ENCODE results near the gene WTAP.
"Not testable (repeated sequence)": the region's sequence is repeated elsewhere in the genome, so short reads cannot be mapped to it uniquely, and the experiment has no call there.

WTAP gene

DNA sequence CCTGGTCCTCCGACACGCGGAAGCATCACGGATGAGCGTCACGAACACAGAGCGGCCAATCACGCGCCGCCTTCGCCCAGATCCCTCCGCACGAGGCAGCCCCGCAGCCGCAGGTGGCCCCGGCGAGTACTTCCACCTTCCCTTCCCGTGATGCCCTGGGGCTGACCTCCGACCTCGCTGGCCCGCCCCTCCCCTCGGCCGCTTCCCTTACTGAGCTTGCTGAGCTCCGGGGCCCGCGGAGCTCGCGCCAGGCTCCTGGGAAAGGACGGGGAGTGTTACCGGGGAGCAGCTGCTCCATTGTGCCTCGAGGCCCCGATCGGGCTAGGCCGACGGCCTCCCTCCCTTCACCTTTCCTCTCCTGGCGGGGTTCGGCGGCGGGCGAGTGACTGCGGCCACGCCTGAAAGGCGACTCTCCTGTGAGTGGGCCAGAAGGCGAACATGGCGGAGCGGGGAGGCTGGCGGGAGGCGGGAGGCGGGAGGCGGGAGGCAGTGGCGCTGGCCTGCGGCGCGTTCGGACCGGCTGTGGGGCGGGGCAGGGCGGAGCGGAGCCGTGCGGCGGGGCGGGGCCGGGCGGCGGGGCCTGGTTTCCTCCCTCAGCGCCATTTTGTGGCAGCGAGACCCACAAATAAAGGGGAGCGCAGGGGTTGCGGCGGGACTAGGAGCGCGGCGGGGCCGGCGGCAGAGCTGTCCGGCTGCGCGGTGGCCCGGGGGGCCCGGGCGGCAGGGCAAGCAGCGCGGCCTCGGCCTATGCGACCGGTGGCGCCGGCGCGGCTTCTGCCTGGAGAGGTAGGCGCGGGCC, at the start of gene WTAP:
Gene WTAP (plus strand): TSS at position 589 of the 799 bp plus-strand sequence. CDS start 8,760 bp downstream, outside the sequence.
- FAIRE-seq, result peak; percentile 89

- no peak for FAIRE-seq
Observed at GRCh38 chr6:159677506-159678165, 49.7 kb upstream of the WTAP start.

DNA sequence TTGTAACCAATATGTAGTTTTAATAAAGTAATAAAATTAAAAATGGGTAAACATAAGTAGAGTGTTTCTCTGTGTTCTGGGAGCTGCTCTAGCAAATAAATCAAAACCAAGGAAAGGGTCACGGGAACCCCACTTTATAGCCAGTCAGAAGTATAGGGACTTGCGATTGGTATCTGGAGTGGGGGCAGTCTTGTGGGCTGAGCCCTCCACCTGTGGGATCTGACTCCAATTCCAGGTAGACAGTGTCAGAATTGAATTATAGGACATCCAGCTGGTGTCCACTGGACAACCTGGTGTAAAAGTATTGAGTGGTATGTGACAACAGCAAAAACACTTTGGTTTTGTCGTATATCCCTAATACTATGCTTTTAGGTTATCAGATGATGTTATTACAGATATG, 48.7 kb upstream of the WTAP start:
- FAIRE-seq, result no peak

GRCh38 chr6:159679091-159680077, 47.9 kb upstream of the WTAP start:
- FAIRE-seq, result peak; percentile 39

- no peak for FAIRE-seq
Observed at GRCh38 chr6:159680104-159680503, 47.2 kb upstream of the WTAP start.

GRCh38 chr6:159681191-159681880, 46.0 kb upstream of the WTAP start:
- FAIRE-seq, result no peak

GRCh38 chr6:159682295-159682694, 45.0 kb upstream of the WTAP start:
- no peak for FAIRE-seq

DNA sequence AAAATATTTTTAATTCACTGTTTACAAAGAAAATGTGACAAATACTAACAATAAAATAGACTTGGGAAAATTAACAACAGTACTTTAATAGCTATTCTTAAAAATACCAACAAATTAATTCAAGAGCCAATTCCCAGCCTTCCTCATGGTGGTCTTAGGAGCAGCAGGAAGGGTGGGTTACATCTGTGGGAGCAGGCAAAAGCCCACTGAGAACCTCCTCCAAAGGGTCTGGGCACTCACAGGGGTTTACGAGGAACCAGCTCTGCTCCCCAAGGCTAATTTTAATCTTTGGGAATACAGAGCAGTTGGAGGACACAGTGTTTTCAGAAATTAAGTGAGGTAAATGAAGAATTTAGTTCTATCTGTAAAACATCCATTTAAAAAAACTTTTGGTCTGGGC, 44.5 kb upstream of the WTAP start:
- no peak for FAIRE-seq

GRCh38 chr6:159684013-159684304, 43.3 kb upstream of the WTAP start:
- FAIRE-seq, result no peak

- FAIRE-seq, result no peak
Observed at GRCh38 chr6:159686040-159686439, 41.3 kb upstream of the WTAP start.

DNA sequence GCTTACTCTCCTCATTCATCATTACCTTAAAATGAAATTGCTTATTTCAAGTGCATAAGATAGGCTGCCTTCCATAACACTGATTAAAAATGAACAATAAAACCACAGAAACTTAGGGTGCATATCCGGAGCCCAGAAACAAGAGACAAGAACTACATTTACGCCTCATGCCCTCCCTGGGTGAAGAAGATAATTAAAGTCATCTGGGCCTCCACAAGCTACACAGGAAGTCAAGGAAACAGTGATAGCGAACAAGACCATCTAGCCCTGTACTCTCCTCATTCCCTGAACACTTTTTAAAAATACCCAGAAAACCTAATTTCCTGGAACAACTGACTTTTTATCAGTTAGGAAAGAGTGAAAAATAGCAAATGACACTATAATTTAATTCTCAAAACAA, 40.6 kb upstream of the WTAP start:
- no peak for FAIRE-seq

DNA sequence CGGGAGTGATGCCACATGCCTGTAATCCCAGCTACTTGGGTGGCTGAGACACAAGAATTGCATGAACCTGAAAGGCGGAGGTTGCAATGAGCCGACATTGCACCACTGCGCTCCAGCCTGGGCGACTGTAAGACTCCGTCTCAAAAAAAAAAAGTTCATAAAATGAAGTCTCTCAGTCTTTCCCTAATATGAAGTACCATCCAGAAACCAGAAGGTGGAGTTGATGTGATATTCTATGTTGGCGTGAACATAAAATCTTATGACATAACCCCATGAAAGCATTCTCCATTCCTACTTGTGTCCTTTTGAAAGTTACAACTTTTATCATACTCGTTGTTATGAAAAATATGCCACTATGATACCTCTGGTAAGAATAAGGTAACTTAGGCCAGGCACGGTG, 40.0 kb upstream of the WTAP start:
- FAIRE-seq, result no peak

DNA sequence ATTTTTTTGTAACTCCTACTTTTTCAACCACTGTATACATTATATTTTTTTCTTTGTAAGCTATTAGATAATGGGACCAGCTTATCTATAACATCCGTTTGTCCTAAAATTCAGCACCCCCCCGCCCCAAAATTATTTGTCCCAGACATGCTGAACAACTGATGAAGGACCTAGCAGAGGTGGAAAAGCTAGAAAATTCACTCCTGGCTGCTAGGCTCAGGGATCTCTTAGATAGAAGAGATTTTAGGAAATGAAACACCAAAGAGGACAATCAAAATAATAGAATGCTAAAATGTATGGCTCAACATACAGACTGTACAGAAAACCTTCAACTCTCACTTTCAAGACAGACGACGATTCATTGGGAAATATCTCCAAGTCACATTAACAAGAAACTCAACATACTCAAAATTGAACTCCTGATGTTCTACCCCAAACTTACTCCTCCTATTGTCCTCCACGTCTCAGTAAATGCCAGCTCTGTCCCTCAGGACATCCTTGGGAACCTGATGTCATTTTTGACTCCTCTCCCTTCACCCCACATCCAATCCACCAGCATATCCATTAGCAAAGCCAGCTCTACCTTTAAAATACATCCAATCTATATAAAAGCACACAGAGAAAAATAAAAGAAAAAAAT, 38.9 kb upstream of the WTAP start:
- FAIRE-seq, result no peak

DNA sequence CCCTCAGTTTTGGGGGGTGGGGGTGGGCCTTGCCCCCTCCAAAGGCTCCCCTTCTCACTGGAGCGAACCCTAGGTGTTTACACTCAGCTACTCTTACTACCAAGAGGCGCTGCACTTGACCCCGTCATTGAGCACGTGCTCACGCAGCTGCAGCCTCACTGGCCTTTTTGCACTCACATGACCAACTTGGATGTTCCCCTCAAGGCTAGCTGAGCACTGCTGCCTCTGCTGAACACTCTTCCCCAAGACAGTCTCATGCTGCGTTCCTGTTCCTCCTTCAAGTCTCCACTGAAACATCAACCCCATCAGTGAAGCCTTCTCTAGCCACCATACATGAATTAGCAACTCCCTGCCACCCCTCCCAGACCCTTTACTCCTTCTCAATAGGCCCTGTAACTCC, 38.3 kb upstream of the WTAP start:
- no peak for FAIRE-seq

GRCh38 chr6:159690135-159690534, 37.2 kb upstream of the WTAP start:
- FAIRE-seq, result not testable (repeated sequence)

DNA sequence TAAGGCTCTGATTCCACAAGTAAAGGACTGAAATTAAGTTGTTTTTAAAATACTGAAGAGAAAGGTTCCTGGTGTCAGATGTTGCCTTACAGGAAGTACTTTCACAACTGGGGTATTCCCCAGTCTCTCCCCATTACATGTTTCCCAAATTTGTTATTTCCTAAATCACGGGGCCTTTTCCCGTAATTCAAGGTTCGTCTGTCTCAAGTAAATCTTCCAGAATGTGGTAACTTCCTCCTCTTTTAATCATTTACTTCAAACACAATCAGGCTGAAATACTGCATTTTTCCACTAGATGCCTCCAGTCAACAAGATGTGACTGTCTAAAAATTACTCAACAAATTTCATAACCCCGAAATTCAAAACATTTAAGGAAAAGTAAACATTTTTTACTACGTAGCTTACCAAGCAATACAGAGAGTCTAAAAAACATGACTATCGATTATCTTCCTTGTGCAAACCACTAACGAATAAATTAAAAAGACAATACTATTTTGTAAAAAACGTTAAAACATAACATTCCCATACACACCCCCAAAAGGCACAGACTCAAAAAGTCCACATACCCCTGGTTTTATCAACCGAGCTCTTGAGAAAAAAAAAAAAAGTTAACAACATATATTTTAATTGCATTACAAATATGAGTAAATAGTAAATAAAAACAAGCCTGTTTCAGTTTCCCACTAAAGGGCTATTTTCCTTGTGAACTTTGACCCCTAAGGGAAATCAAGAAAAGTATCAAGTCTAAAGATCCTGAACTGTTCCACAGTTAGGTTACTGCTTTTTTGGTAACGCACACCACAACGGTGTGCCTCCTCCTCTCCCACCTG, 36.0 kb upstream of the WTAP start:
- peak; percentile 96 for FAIRE-seq

GRCh38 chr6:159691963-159692287, 35.4 kb upstream of the WTAP start:
- no peak for FAIRE-seq

DNA sequence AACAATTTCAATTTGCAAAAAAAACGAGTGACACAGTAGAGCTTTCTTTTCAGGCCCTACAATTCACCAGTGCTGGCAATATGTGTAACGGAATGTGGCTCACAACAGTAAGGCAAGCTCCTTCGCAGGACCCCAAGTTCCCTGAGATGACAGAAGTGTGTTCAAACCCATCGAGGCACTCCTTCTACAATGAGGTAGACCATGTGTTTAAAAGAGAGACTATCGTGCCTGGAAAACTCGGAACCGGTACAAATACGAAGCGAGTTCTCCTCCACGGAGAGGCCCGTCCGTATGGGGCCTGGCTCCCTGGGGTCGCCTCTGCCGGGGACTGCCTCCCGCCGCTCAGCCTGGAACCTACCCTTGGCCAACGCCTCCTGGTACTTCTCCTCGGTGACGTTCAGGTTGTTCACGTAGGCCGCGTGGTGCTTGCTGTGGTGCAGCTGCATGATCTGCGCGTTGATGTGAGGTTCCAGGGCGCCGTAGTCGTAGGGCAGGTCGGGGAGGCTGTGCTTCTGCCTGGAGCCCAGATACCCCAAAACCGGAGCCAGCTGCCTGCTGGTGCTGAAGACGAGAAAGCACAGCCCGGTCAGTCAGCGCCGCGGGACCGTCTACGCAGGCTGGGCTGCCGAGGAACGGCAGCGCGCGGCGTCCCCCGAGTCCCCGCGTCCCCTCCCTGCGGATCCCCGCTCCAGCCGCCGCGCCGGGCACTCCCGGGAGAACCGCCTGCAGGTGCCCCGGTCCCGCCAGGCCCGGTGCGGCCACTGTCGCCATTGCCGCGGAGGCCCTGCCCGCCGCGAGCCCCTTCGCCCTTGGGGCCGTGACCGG, 34.8 kb upstream of the WTAP start:
- FAIRE-seq, result no peak

DNA sequence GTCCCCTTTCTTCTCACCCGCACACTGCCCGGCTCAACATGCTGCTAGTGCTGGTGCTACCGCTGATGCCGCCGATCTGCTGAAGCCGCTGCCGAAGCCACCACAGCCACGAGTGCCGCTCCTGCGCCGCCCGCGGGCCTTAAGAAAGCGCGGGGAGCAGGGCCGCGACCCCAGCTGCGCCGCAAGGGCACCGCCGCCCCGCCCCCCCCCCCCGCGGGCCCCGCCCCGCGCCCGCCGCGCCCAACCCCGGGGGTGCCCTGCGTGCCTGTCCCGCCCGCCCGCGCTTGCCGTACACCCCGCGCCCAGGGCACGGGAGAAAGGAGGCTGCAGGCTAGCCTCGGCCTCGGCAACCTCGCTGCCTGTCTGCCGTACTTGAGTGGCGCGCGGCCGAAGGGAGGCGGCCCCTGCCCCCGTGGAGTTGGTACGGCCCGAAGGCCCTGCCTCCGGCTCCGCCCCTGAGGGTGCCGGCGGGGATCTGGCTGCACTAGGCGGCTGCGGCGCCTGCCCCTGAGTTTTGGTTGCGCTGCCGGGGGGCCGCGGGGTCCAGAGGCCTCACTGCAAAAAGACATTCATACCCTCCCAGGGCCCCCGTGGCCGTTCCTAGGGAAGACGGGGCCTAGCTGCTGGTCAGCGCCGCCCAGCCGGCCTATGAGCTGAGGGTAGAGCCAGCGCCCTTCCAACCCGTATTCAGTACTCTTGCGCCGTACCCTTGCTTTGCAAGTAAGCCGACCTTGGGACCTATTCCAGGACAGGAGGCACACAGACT, 34.0 kb upstream of the WTAP start, which contains the start of gene SOD2:
Gene SOD2 (minus strand): TSS at position 114 of the 766 bp plus-strand sequence. CDS start 74 bp downstream, at position 40.
- peak; percentile 3 for FAIRE-seq

All from G401.6 (cell line).